ENCODE measurements around the gene CPVL. TPM values are rescaled to one million over a fixed set of nuclear protein-coding genes. Genes with fewer than 3 reads are reported as not detected.

Gene CPVL
- total and polyA plus RNA-seq, 7 experiments from 2014 or later: 0.32 to 88.3 (median 3.0) TPM

DNA sequence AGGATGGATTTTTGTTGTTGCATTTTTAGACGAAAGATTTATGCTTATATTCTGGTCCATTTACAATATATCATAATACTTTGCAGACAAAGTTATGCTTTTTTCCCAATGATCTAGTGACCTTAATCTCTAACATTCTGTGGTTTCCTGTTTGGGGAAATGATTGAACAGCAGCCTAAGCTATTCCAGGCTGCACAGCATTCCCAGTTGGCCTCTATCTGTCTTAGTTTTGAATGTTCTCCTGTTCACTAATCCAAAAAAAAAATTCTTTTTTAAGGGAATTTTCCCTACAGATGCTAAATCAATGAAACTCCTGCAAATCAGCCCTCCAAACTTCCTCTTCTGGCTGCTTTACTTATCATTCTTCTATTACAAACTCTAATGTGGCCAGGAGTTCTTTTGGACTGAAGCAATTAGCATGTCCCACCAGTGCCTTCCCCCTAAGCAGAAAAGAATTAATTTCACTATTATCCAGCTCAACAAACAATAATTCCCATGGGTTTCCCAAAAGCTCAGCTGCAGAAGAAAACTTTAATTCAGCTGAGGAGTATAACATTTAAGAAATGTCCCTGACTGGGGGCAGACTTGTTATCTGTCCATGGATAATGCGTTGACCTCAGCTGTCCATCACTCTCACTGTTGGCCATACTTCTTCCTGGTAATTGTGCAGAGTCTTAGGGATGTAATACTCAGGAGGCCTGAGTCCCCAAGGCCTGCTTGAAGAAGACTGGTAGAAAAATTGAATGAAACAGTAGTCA is 106.3 kb downstream of the CPVL start:
- no peak for DNase-seq
- Histone ChIP-seq H3K4me3 (ENCODE audit: low read length) (no peak overlapping the region), H3K36me3 (ENCODE audit: control insufficient read depth in 2 of 3, insufficient read depth in 3 of 3, low read length in 3 of 3) (no peaks in the 10 kb centered on the region), H3K4me1 (ENCODE audit: control insufficient read depth in 2 of 2, insufficient read depth in 2 of 2, low read length in 2 of 2) (no peaks in the 10 kb centered on the region), H3K27me3 (ENCODE audit: control insufficient read depth in 2 of 2, insufficient read depth in 2 of 2, low read length in 2 of 2) (no peaks in the 10 kb centered on the region), H3K9me3 (ENCODE audit: control insufficient read depth in 2 of 3, low read length in 3 of 3) (no peaks in the 10 kb centered on the region), H3K27ac (ENCODE audit: low read depth, low read length) (no peak overlapping the region)
- H3K9me3 Mint-ChIP-seq: peaks cover 0 to 3% (median 0%) of the 10 kb centered on the region in 11 donors
- intact Hi-C loops (cut with micrococcal nuclease): no loop called here
- POLR2A ChIA-PET: no interaction called here
- peaks cover 0 to 19% (median 0%) of the 10 kb centered on the region in 7 donors for H3K4me1 Mint-ChIP-seq
- H3K4me3 Mint-ChIP-seq: no peak overlapping the region
- no peak overlapping the region for H3K27ac Mint-ChIP-seq
- no peak for ATAC-seq
- CTCF ChIA-PET: no interaction called here
- H3K27me3 Mint-ChIP-seq: peaks cover 0 to 17% (median 0%) of the 10 kb centered on the region in 5 donors
- H3K36me3 Mint-ChIP-seq: no peaks in the 10 kb centered on the region

DNA sequence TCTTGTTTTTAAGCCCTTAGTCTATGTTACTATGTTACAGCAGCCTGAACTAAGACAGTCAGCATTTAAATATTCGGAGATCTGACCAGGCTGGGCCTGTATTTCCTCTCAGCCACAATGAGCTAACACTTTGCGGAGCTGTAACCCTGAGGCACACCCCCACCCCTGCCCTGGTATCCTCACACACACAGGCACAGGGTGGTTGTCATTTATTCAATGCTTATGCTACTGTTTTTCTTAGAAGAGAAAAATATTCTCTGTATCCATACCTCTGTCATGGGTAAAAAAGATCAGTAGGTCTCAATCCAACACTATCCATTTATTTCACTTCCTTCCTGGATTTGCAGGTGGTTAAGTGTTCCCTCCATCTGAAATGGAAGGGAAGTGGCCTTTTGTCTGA is 107.9 kb downstream of the CPVL start:
- H3K36me3 ChIP-seq (ENCODE audit: control insufficient read depth in 2 of 3, insufficient read depth in 3 of 3, low read length in 3 of 3): no peaks in the 10 kb centered on the region
- H3K27ac Mint-ChIP-seq: no peak overlapping the region
- no peaks in the 10 kb centered on the region for H3K36me3 Mint-ChIP-seq
- H3K9me3 ChIP-seq (ENCODE audit: control insufficient read depth in 2 of 3, low read length in 3 of 3): no peaks in the 10 kb centered on the region
- H3K4me3 Mint-ChIP-seq: no peak overlapping the region
- H3K4me1 Mint-ChIP-seq: peaks cover 0 to 19% (median 0%) of the 10 kb centered on the region in 7 donors
- H3K27me3 ChIP-seq (ENCODE audit: control insufficient read depth in 2 of 2, insufficient read depth in 2 of 2, low read length in 2 of 2): no peaks in the 10 kb centered on the region
- no peak for DNase-seq
- H3K4me1 ChIP-seq (ENCODE audit: control insufficient read depth in 2 of 2, insufficient read depth in 2 of 2, low read length in 2 of 2): no peaks in the 10 kb centered on the region
- POLR2A ChIA-PET: no interaction called here
- H3K4me3 ChIP-seq (ENCODE audit: low read length): no peak overlapping the region
- peaks cover 0 to 17% (median 0%) of the 10 kb centered on the region in 5 donors for H3K27me3 Mint-ChIP-seq
- H3K27ac ChIP-seq (ENCODE audit: low read depth, low read length): no peak overlapping the region
- intact Hi-C loops (cut with micrococcal nuclease): no loop called here
- CTCF ChIA-PET: no interaction called here
- ATAC-seq: peak; percentile 45
- H3K9me3 Mint-ChIP-seq: no peaks in the 10 kb centered on the region

DNA sequence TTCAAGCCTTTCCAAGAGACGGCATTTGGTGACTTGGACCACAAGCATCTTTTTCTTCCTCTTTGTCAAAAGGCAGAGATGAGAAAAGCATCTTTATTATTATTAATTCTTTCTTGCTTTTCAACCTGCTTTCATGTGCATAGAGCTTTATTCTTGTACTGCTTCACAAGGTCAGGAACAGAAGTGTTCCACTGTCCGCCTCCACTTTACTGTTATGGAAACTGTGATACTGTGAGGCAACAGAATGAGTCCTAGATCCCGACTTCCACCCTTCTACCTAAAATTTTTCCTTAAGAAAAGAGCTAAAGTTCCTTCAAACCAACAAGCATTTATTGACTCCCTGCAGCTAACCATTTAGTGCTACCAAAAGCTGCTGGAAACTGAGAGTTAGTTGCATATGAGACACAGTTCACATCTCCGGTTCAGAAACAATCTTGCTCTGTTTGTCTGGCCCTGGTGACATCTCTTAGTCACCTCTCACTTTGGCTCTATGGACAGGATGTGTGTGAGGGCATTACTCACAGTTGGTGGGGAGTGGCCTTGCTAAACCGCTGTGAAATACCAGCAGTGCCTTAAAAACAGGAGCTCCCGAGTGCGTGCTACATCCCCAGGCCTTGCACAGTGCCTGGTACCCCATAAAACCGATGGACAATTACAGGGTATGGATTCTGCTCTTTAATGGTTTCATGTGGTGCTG is 111.1 kb downstream of the CPVL start:
- H3K9me3 ChIP-seq (ENCODE audit: control insufficient read depth in 2 of 3, low read length in 3 of 3): no peaks in the 10 kb centered on the region
- ATAC-seq (peak; percentile 41), DNase-seq (peak in 1 of 9 donors; percentile 26)
- Mint-ChIP-seq H3K9me3 (peaks cover 0 to 2% (median 0%) of the 10 kb centered on the region in 11 donors), H3K4me3 (peak overlapping the region in 1 of 10 donors; percentile 10), H3K27ac (peak overlapping the region in 1 of 9 donors; percentile 68), H3K4me1 (peaks cover 0 to 19% (median 0%) of the 10 kb centered on the region in 7 donors), H3K36me3 (no peaks in the 10 kb centered on the region), H3K27me3 (peaks cover 0 to 4% (median 0%) of the 10 kb centered on the region in 5 donors)
- intact Hi-C loops (cut with micrococcal nuclease): loop anchor here in 1 of 2 donors (2.0 kb wide), 1 partner anchor 50 kb away; no protein-coding TSS in a partner anchor
- H3K36me3 ChIP-seq (ENCODE audit: control insufficient read depth in 2 of 3, insufficient read depth in 3 of 3, low read length in 3 of 3): no peaks in the 10 kb centered on the region
- no peaks in the 10 kb centered on the region for H3K27me3 ChIP-seq (ENCODE audit: control insufficient read depth in 2 of 2, insufficient read depth in 2 of 2, low read length in 2 of 2)
- ChIA-PET CTCF (no interaction called here), POLR2A (no interaction called here)
- no peaks in the 10 kb centered on the region for H3K4me1 ChIP-seq (ENCODE audit: control insufficient read depth in 2 of 2, insufficient read depth in 2 of 2, low read length in 2 of 2)
- H3K27ac ChIP-seq (ENCODE audit: low read depth, low read length): no peak overlapping the region
- no peak overlapping the region for H3K4me3 ChIP-seq (ENCODE audit: low read length)

DNA sequence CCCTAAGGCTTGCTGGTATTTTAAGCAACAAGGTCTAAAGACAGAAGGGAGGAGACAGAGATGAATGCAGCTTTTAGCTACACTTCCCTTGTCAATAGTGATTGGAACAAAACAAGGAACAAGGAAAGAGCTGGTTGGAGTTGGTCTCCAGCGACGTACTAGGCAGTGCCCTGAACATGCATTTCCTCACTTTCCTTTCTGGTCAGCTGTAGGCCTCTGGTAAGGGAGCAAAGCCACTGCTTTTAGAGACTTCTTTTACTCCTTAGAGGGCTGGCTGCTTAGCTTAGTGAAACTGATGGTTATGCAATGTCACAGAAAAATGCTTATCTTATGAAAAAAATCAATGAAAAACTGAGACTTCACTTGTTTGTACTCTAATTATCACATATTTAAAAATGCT is 112.8 kb downstream of the CPVL start:
- CTCF ChIA-PET: no interaction called here

DNA sequence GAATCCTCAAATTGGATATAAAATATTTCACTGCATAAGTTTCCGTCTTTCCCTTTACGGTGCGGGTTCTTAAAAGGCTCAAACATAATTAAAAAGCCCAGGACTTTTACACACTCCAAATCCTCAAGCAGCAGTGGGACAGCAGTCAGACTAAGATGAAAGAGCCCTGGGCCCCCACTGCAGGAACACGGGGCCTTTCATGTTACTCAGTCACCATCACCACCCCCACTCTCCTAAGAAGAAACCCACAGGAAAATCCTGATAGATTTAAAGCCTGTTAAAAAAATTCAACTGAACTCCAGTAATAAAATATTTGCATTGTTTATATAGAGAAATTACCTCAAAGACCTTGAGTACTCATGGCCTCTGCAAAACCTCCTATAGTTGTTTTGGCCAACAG is 114.2 kb downstream of the CPVL start:
- H3K4me3 Mint-ChIP-seq: no peak overlapping the region
- CTCF ChIA-PET: no interaction called here
- no peaks in the 10 kb centered on the region for H3K4me1 ChIP-seq (ENCODE audit: control insufficient read depth in 2 of 2, insufficient read depth in 2 of 2, low read length in 2 of 2)
- intact Hi-C loops (cut with micrococcal nuclease): no loop called here
- no peak for DNase-seq
- peaks cover 0 to 12% (median 0%) of the 10 kb centered on the region in 7 donors for H3K4me1 Mint-ChIP-seq
- no peak overlapping the region for H3K27ac Mint-ChIP-seq
- H3K27ac ChIP-seq (ENCODE audit: low read depth, low read length): no peak overlapping the region
- peaks cover 0 to 4% (median 0%) of the 10 kb centered on the region in 5 donors for H3K27me3 Mint-ChIP-seq
- no peak overlapping the region for H3K4me3 ChIP-seq (ENCODE audit: low read length)
- H3K36me3 Mint-ChIP-seq: peaks cover 0 to 2% (median 0%) of the 10 kb centered on the region in 5 donors
- no peaks in the 10 kb centered on the region for H3K9me3 ChIP-seq (ENCODE audit: control insufficient read depth in 2 of 3, low read length in 3 of 3)
- POLR2A ChIA-PET: no interaction called here
- H3K36me3 ChIP-seq (ENCODE audit: control insufficient read depth in 2 of 3, insufficient read depth in 3 of 3, low read length in 3 of 3): no peaks in the 10 kb centered on the region
- H3K27me3 ChIP-seq (ENCODE audit: control insufficient read depth in 2 of 2, insufficient read depth in 2 of 2, low read length in 2 of 2): no peaks in the 10 kb centered on the region
- peaks cover under 1 to 12% (median 5%) of the 10 kb centered on the region in 11 donors for H3K9me3 Mint-ChIP-seq
- no peak for ATAC-seq

More for the DNA sequence above, 112.8 kb downstream of the CPVL start:
- no peak overlapping the region for H3K27ac Mint-ChIP-seq
- H3K9me3 ChIP-seq (ENCODE audit: control insufficient read depth in 2 of 3, low read length in 3 of 3): no peaks in the 10 kb centered on the region
- peaks cover 0 to 6% (median 0%) of the 10 kb centered on the region in 11 donors for H3K9me3 Mint-ChIP-seq
- no peak for ATAC-seq
- no peak overlapping the region for H3K4me3 Mint-ChIP-seq
- H3K4me1 Mint-ChIP-seq: peaks cover 0 to 12% (median 0%) of the 10 kb centered on the region in 7 donors
- intact Hi-C loops (cut with micrococcal nuclease): no loop called here
- H3K27ac ChIP-seq (ENCODE audit: low read depth, low read length): no peak overlapping the region
- H3K27me3 ChIP-seq (ENCODE audit: control insufficient read depth in 2 of 2, insufficient read depth in 2 of 2, low read length in 2 of 2): no peaks in the 10 kb centered on the region
- H3K36me3 Mint-ChIP-seq: no peaks in the 10 kb centered on the region
- H3K4me1 ChIP-seq (ENCODE audit: control insufficient read depth in 2 of 2, insufficient read depth in 2 of 2, low read length in 2 of 2): no peaks in the 10 kb centered on the region
- POLR2A ChIA-PET: no interaction called here
- H3K27me3 Mint-ChIP-seq: peaks cover 0 to 4% (median 0%) of the 10 kb centered on the region in 5 donors
- no peaks in the 10 kb centered on the region for H3K36me3 ChIP-seq (ENCODE audit: control insufficient read depth in 2 of 3, insufficient read depth in 3 of 3, low read length in 3 of 3)
- no peak for DNase-seq
- H3K4me3 ChIP-seq (ENCODE audit: low read length): no peak overlapping the region

DNA sequence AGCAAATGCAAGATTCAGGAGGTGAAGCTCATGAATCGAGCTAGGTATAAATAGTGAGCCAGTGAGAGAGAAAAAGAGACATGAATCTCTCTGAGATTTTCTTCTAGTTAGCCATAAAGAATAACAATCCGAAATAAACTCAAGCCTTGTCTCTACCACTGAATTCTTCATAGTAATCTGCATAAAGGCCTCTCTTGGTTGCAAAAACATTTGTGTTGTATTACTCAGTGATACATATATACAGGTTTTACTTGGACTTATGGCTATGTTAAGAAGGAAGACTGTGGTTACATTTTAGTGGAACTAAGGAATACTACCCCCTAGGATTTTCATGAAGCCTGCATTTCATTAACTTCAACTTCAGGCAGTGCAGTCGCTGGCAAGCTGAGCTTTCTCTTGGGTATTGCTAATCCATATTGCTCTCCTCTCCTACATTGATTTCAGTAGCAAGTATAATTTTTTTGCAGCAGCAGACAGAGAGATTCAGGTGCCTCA is 115.5 kb downstream of the CPVL start:
- Mint-ChIP-seq H3K27me3 (peaks cover 0 to 9% (median under 1%) of the 10 kb centered on the region in 5 donors), H3K4me3 (no peak overlapping the region), H3K27ac (no peak overlapping the region), H3K9me3 (peaks cover 2 to 24% (median 12%) of the 10 kb centered on the region in 11 donors), H3K4me1 (peaks cover 0 to 8% (median 0%) of the 10 kb centered on the region in 7 donors), H3K36me3 (peaks cover 0 to 2% (median 0%) of the 10 kb centered on the region in 5 donors)
- POLR2A ChIA-PET: no interaction called here
- H3K27me3 ChIP-seq (ENCODE audit: control insufficient read depth in 2 of 2, insufficient read depth in 2 of 2, low read length in 2 of 2): no peaks in the 10 kb centered on the region
- no peaks in the 10 kb centered on the region for H3K36me3 ChIP-seq (ENCODE audit: control insufficient read depth in 2 of 3, insufficient read depth in 3 of 3, low read length in 3 of 3)
- ATAC-seq (no peak), DNase-seq (no peak)
- H3K4me3 ChIP-seq (ENCODE audit: low read length): no peak overlapping the region
- H3K27ac ChIP-seq (ENCODE audit: low read depth, low read length): no peak overlapping the region
- no peaks in the 10 kb centered on the region for H3K4me1 ChIP-seq (ENCODE audit: control insufficient read depth in 2 of 2, insufficient read depth in 2 of 2, low read length in 2 of 2)
- CTCF ChIA-PET: no interaction called here
- H3K9me3 ChIP-seq (ENCODE audit: control insufficient read depth in 2 of 3, low read length in 3 of 3): no peaks in the 10 kb centered on the region
- intact Hi-C loops (cut with micrococcal nuclease): no loop called here

Data from naive thymus-derived CD4-positive, alpha-beta T cell (primary cell).